Neural crest cell (in vitro differentiated cells): ENCODE data around the gene TSPEAR. TPM values are rescaled to one million over a fixed set of nuclear protein-coding genes. Genes with fewer than 3 reads are reported as not detected.
"Not testable (repeated sequence)": the region's sequence is repeated elsewhere in the genome, so short reads cannot be mapped to it uniquely, and the experiment has no call there.

Source experiments
- DNase-seq: peaks from one replicate; pipeline ENCODE4 v3.0.0; 2021; ENCODE audit warnings: low read depth, mixed read lengths, low spot score
- H3K27ac Mint-ChIP-seq: one replicate; pipeline ENCODE4 v1.8.0; 2021; ENCODE audit warnings: mild to moderate bottlenecking, mixed read lengths; ENCODE audit not compliant: unreplicated experiment
- H3K27me3 Mint-ChIP-seq: 2 replicates; pipeline ENCODE4 v1.8.0; 2021; ENCODE audit warnings: low read depth, mild to moderate bottlenecking, mixed read lengths
- H3K36me3 Mint-ChIP-seq: 2 replicates; pipeline ENCODE4 v1.8.0; 2021; ENCODE audit warnings: low read depth, mild to moderate bottlenecking, mixed read lengths
- H3K4me1 Mint-ChIP-seq: 2 replicates; pipeline ENCODE4 v1.8.0; 2021; ENCODE audit warnings: mixed read lengths
- H3K4me3 Mint-ChIP-seq: one replicate; pipeline ENCODE4 v1.8.0; 2021; ENCODE audit warnings: mild to moderate bottlenecking, mixed read lengths
- H3K9me3 Mint-ChIP-seq: 2 replicates; pipeline ENCODE4 v1.8.0; 2021; ENCODE audit warnings: mixed read lengths
- total RNA-seq: library from RNA; stranded (reverse); gene quantifications from 2 replicates; pipeline ENCODE4 v1.2.1, GENCODE V29; 2021
- TF ChIP-seq, protein P1 (sequence below): fragments of 200-600 bp; sonication (generic); conservative IDR thresholded peaks from 2 replicates; pipeline ENCODE4 v1.5.0; 2021; ENCODE audit warnings: antibody characterized with exemption, mild to moderate bottlenecking

Gene TSPEAR
- total RNA-seq, 1 donor from 2014 or later: not detected

DNA sequence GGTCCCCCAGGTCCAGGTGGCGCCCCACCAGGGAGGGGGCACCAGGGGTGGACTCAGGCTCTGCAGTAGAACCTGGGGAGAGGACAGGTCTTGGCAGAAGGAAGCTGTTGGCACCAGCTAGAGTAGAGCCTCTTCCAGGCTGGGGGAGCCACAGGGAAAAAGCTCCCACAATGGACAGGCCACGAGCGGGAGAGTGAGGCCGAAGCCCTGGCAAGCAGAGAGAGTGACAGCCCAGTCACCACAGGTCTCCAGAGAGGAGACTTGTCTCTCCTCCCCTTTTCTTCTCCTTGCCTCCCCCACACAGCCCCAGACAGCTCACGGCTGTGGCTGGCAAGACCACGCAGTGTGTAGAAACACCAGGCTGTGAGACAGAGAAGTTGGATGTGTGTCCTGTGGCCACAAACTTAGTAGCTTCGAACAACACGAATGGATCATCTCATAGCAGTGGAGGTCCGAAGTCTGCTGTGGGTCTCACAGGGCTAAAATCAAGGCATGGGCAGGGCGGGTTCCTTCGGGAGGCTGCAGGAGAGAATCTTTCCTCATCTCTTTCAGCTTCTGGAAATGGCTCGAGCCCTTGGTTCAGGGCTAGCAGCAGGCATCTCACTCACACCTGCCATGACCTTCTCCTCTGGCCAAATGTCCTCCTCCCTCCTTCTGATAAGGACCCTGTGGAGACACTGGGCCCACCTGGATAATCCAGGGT is 60.2 kb downstream of the TSPEAR start:
- no peak overlapping the region for H3K27ac Mint-ChIP-seq
- no peaks in the 10 kb centered on the region for H3K4me1 Mint-ChIP-seq
- no peaks in the 10 kb centered on the region for H3K9me3 Mint-ChIP-seq
- DNase-seq: no peak
- H3K4me3 Mint-ChIP-seq: no peak overlapping the region
- no peaks in the 10 kb centered on the region for H3K36me3 Mint-ChIP-seq
- H3K27me3 Mint-ChIP-seq: peaks cover 6% of the 10 kb centered on the region
- TF ChIP-seq, protein P1, sequence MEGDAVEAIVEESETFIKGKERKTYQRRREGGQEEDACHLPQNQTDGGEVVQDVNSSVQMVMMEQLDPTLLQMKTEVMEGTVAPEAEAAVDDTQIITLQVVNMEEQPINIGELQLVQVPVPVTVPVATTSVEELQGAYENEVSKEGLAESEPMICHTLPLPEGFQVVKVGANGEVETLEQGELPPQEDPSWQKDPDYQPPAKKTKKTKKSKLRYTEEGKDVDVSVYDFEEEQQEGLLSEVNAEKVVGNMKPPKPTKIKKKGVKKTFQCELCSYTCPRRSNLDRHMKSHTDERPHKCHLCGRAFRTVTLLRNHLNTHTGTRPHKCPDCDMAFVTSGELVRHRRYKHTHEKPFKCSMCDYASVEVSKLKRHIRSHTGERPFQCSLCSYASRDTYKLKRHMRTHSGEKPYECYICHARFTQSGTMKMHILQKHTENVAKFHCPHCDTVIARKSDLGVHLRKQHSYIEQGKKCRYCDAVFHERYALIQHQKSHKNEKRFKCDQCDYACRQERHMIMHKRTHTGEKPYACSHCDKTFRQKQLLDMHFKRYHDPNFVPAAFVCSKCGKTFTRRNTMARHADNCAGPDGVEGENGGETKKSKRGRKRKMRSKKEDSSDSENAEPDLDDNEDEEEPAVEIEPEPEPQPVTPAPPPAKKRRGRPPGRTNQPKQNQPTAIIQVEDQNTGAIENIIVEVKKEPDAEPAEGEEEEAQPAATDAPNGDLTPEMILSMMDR: no peak

DNA sequence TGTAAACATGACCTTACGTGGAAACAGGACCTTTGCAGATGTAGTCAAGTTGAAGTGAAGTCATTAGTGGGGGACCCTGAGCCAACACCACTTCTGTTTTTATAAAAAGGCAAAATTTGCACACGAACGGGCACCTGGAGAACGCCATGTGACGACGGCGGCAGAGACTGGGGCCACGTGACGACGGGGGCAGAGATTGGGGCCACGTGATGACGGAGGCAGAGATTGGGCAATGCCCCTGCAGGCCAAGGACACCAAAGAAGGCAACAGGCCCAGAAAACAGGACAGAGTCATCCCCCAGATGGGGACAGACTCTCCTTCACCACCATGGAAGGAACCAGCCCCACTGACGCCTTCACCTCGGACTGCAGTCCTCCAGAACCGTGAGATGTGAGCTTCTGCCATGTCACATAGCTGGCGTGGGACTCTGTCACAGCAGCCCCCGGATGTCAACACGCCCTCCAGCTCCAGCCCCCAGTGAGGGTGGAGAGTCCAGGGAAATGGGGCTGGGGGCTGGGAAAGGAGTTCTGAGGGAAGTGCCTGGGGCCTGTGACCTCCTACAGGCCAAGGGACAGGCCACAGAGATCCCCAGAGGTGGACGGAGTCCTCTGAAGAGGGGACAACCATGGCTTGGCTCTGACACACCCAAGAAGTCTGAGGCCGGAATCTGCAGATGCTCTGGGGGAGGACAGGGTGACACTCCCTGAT is 61.0 kb downstream of the TSPEAR start:
- peaks cover 6% of the 10 kb centered on the region for H3K27me3 Mint-ChIP-seq
- H3K36me3 Mint-ChIP-seq: no peaks in the 10 kb centered on the region
- no peaks in the 10 kb centered on the region for H3K4me1 Mint-ChIP-seq
- no peak for DNase-seq
- H3K4me3 Mint-ChIP-seq: no peak overlapping the region
- no peak overlapping the region for H3K27ac Mint-ChIP-seq
- TF ChIP-seq, protein P1: no peak
- H3K9me3 Mint-ChIP-seq: no peaks in the 10 kb centered on the region

DNA sequence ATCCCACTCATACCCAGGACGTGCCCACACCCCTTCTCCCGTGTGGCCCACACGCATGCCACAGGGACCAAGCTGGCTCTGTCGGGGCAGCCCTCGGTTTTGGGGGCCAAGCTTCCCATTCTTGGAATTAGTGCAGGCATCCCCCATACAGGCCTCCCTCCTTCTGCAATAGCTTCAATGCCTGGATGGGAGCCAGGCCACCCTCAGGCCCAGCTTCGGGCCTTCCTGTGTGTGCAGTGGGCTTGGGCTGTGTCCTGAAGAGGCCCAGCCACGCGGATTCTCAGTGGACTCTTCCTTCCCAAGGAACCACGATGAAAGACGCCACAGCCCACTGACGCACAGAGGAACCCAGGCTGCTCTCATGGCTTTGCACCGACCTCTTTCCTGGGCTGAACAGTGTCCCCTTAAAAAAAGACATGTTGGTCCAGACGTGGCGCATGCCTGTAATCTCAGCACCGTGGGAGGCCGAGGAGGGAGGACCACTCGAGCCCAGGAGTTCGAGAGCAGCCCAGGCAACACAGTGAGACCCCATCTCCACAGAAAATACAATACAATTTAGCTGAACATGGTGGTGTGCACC is 61.8 kb downstream of the TSPEAR start:
- H3K4me1 Mint-ChIP-seq: no peaks in the 10 kb centered on the region
- H3K36me3 Mint-ChIP-seq: peaks cover 2% of the 10 kb centered on the region
- no peak for DNase-seq
- H3K4me3 Mint-ChIP-seq: no peak overlapping the region
- no peak overlapping the region for H3K27ac Mint-ChIP-seq
- H3K9me3 Mint-ChIP-seq: peaks cover 5% of the 10 kb centered on the region
- peaks cover 6% of the 10 kb centered on the region for H3K27me3 Mint-ChIP-seq
- TF ChIP-seq, protein P1: no peak

DNA sequence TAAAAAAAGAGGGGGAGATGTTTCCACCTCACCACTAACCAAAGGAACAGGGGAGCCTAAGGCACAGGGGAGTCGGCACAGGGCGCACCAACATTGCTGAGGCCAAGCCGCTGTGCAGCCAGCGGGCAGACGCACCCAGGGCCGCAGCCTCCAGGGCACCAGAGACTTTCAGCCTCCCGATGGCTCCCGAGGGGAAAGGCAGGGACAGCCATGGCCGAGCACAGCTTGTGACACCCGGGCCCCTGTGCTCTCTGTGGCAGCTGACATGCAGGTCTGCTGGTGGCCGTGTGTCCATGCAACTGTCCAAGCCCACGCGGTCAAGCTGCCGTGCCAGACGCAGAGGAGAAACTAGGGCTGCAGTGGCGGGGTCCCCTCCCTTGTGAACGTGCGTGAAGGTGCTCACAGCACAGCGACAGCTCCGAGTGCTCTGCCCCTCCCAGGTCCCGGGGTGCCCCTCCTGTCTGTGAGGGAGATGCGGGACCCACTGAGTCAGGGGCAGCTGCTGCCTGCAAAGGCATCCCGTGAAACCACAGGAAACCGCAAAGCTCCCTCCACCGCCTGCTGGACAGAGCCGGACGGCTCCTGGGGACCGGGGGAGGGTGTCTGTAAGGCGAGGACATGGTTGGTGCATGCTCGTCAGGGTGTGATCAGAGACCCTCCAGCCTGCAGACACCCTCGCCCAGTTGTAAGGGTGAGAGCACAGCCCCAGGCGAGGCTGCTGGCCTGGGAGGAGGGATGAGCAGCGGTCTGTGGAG is 62.6 kb downstream of the TSPEAR start:
- Mint-ChIP-seq H3K27me3 (peaks cover 6% of the 10 kb centered on the region), H3K36me3 (peaks cover 2% of the 10 kb centered on the region), H3K9me3 (peaks cover 7% of the 10 kb centered on the region), H3K4me3 (no peak overlapping the region), H3K4me1 (no peaks in the 10 kb centered on the region), H3K27ac (no peak overlapping the region)
- DNase-seq: no peak
- TF ChIP-seq, protein P1: no peak

DNA sequence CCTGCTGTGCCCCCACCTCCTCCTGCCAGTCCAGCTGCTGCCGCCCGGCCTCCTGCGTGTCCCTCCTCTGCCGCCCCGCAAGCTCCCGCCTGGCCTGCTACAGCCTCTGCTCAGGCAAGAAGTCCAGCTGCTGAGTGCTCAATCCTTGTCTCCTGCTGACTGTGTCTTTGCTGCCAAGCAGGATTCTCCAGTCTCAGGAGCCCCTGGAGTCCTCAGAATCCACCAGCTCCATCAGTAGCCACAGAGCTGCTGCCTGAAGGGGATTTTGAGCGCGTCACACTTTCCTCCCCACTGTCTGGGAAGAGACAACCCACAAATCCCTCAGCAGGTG is 64.2 kb downstream of the TSPEAR start:
- Mint-ChIP-seq H3K4me3 (no peak overlapping the region), H3K27ac (peak overlapping the region; percentile 81), H3K27me3 (peaks cover 6% of the 10 kb centered on the region), H3K4me1 (no peaks in the 10 kb centered on the region), H3K9me3 (peaks cover 16% of the 10 kb centered on the region), H3K36me3 (peaks cover 4% of the 10 kb centered on the region)
- DNase-seq: no peak
- TF ChIP-seq, protein P1: no peak

DNA sequence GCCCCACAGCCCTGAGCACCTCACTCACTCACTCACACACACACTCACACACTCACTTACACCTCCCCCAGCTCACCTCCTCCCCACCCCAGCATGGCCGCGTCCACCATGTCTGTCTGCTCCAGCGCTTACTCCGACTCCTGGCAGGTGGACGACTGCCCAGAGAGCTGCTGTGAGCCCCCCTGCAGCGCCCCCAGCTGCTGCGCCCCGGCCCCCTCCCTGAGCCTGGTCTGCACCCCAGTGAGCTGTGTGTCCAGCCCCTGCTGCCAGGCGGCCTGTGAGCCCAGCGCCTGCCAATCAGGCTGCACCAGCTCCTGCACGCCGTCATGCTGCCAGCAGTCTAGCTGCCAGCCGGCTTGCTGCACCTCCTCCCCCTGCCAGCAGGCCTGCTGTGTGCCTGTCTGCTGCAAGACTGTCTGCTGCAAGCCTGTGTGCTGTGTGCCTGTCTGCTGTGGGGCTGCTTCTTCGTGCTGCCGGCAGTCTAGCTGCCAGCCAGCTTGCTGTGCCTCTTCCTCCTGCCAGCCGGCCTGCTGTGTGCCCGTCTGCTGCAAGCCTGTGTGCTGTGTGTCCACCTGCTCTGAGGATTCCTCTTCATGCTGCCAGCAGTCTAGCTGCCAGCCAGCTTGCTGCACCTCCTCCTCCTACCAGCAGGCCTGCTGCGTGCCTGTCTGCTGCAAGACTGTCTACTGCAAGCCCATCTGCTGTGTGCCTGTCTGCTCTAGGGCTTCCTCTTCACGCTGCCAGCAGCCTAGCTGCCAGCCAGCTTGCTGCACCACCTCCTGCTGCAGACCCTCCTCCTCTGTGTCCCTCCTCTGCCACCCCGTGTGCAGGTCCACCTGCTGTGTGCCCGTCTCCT is 64.8 kb downstream of the TSPEAR start, which contains the start of gene KRTAP10-11:
KRTAP10-11 (plus strand) TSS at position 49 of the 856 bp plus-strand sequence; CDS start at position 94, 45 bp downstream.
- Mint-ChIP-seq H3K27ac (peak within 1 kb of the TSS; percentile 81), H3K9me3 (peaks cover 19% of the 10 kb centered on the region)
- DNase-seq, H3K4me3 Mint-ChIP-seq, H3K36me3 Mint-ChIP-seq, H3K4me1 Mint-ChIP-seq, H3K27me3 Mint-ChIP-seq: not testable (repeated sequence)
